SW 1271 (cell line): ENCODE results near the gene KLK7.

ENCODE experiments used
- DNase-seq, 2 experiments: peaks; one replicate each; lab custom pipeline; 2025; lab: John Stamatoyannopoulos, UW

KLK7 gene

DNA sequence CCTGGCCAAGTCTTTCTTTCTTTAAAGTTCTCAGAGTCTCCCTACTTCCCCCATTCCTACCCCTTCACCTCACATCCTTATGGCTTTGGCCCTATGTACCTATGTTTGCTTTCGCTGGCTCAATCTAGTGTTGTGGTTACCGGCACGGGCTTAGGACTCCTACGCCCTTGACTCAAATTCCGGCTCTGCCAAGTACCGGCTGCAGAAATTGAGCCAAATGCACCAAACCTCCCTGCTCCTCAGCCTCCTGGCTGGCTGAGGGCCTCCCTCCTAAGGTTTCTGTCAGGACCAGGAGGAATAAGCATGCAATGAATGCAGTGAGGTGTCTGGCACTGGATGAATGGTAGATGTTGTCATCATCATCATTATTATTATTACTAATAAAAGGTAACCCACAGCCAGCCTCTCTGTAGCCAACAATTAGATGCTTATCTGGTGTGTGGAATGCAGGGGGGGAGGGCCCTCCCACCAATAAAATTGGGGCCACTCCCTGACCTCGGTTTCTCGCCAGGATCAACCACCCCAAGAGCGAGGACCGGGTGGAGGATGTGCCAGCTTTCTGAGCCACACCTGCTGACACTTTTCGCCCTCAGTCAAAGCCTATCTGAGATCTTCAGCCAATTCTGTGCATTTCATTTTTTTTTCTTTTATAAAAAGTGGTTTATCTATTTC is 51.6 kb downstream of the KLK7 start:
- DNase-seq: no peak

DNA sequence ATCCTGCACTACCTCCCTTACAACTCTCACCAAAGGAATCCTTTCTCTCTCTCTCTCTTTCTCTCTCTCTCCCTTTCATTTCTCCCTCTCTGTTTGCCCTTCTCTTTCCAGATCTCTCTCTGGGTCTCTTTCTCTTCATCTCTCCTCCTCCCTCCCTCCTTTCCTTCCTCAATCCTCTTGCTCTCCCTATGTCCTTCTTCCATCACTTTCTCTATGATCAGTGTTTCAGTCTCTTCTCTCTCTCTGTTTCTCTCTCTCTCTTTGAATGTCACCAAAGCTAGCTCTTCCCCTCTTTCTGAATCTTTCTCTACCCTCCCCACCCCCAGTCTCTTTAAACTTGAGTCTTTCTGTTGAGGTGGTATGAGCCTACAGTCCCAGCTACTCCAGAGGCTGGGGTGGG is 52.7 kb downstream of the KLK7 start:
- DNase-seq: no peak

DNA sequence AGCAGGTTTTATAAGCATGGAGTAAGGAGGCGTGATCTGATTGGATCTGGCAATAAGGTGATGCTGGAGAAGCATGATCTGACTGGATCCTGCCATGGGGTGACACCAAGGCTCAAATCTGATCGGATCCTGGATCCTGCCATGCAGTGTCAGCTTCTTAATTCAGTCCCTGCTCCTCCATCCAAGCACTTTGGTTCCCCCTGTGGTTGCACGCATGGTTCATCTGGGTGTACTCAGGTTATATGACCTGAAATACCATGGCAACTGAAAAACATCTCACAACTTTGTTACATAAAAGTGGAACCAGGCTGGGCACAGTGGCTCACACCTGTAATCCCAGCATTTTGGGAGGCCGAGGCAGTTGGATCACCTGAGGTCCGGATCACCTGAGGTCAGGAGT is 54.9 kb downstream of the KLK7 start:
- no peak for DNase-seq
